Heart left ventricle (tissue), 13 donors: ENCODE results near the gene CFAP141.

ENCODE experiments used
- CTCF ChIP-seq, 12 donors: fragments of 200-600 bp; sonication (generic) in 4 of 12; IDR thresholded peaks; one replicate each; pipeline versions ENCODE4 v1.5.0 to v1.8.0; 2018 to 2022; ENCODE audit warnings: antibody characterized with exemption in 12 of 12, mild to moderate bottlenecking in 5 of 12
- POLR2A ChIP-seq, 2 donors: fragments of 450-650 bp; IDR thresholded peaks; one replicate each; pipeline ENCODE4 v1.6.1; 2017; ENCODE audit warnings: antibody characterized with exemption in 2 of 2, mild to moderate bottlenecking in 2 of 2, moderate library complexity in 2 of 2
- donor health status: ischemic (EF 13 %, LVEDD 7.1; RV severe dilation, severe dysfunction).
- donor health status: DM: no; HTN: yes; CAD: no.
- donor health status: DM: no; HTN: no; CAD: no.
- donor health status: ischemic (EF 25% LVEDD 6.9; RV normal size, moderate dysfunction).
- donor health status: ischemic (EF 25% LVEDD 5.7; RV mildly dilated, moderate dysfunction).
- donor health status: ischemic (EF 35%, LVEDD 5.7; RV mildly dilated, moderate dysfunction).
- donor health status: nonischemic (EF 11% LVEDD 7.7; RV severe dilation, severe dysfunction).
- donor health status: DM: yes; HTN: yes; CAD: no.
- donor health status: PGD.
- donor health status: ischemic (EF 29% LVEDD 5.4; RV normal size, mild dysfunction).
- donor health status: nonischemic (EF 23%, LVEDD 6.1; RV moderate dilation, normal function).

- TF ChIP-seq CTCF (IDR thresholded peaks at IDR 0.05) (no peak), POLR2A (IDR thresholded peaks at IDR 0.05) (no peak)
These were observed 29.8 kb downstream of the CFAP141 start for GRCh38 chr1:154176337-154176736.
